Measurements from ENCODE around the gene PSMA6. TPM values are rescaled to one million over a fixed set of nuclear protein-coding genes. Genes with fewer than 3 reads are reported as not detected.
"Not testable (repeated sequence)": the region's sequence is repeated elsewhere in the genome, so short reads cannot be mapped to it uniquely, and the experiment has no call there.

Gene PSMA6
- polyA plus RNA-seq, 1 donor (not counting 4 experiments of a cell fraction or from before 2014, with no cell fraction given) = 326 TPM

GRCh38 chr14:35355981-35356841 lies 64.0 kb downstream of the PSMA6 start:
- no peaks in the 10 kb centered on the region for H3K9me3 ChIP-seq (ENCODE audit: control insufficient read depth, low read depth, low read length)
- H3K27ac ChIP-seq (ENCODE audit: control insufficient read depth, insufficient read depth, low read length) = no peak overlapping the region
- H3K9ac ChIP-seq (ENCODE audit: control insufficient read depth, extremely low read depth, insufficient read depth, low read length) = no peak overlapping the region
- peaks cover 12% of the 10 kb centered on the region for H3K4me1 ChIP-seq (ENCODE audit: control insufficient read depth, extremely low read depth, insufficient read depth, low read length)
- no peak overlapping the region for H3K4me2 ChIP-seq (ENCODE audit: control insufficient read depth, extremely low read depth, insufficient read depth, low read depth, low read length)
- H2AFZ ChIP-seq (ENCODE audit: control insufficient read depth, low read length) = no peak overlapping the region
- no peak overlapping the region for H3K4me3 ChIP-seq (ENCODE audit: control insufficient read depth in 2 of 3, extremely low read depth in 1 of 3, insufficient read depth in 2 of 3, low read depth in 1 of 3, low read length in 3 of 3)
- FAIRE-seq = no peak
- TF ChIP-seq CTCF (optimal IDR thresholded peaks at IDR 0.05 in 1 of 3, IDR thresholded peaks at IDR 0.05 in 1 of 3, conservative IDR thresholded peaks at IDR 0.05 in 1 of 3; ENCODE audit: extremely low read depth in 1 of 3, insufficient read depth in 2 of 3, low read length in 3 of 3) = no peak
- TF ChIP-seq EZH2 (IDR thresholded peaks at IDR 0.05; ENCODE audit: low read length) = no peak
- H3K9me1 ChIP-seq (ENCODE audit: control insufficient read depth, extremely low read depth, insufficient read depth, low read length) = no peaks in the 10 kb centered on the region
- H3K79me2 ChIP-seq (ENCODE audit: control insufficient read depth, insufficient read depth, low read length) = no peaks in the 10 kb centered on the region
- no peaks in the 10 kb centered on the region for H3K27me3 ChIP-seq (ENCODE audit: control insufficient read depth, extremely low read depth, insufficient read depth, low read length)
- no peak for DNase-seq (ENCODE audit: low read depth, low spot score)
- dilution Hi-C loops (cut with MboI; ENCODE audit: extremely low pct_ligation_motif_present, low sequenced_read_pairs) = no loop called here
- no peaks in the 10 kb centered on the region for H3K36me3 ChIP-seq (ENCODE audit: control insufficient read depth in 2 of 2, extremely low read depth in 1 of 2, insufficient read depth in 2 of 2, low read length in 2 of 2)
- H4K20me1 ChIP-seq (ENCODE audit: control insufficient read depth, extremely low read depth, insufficient read depth, low read length) = no peaks in the 10 kb centered on the region

GRCh38 chr14:35359655-35360054 lies 67.5 kb downstream of the PSMA6 start:
- dilution Hi-C loops (cut with MboI; ENCODE audit: extremely low pct_ligation_motif_present, low sequenced_read_pairs); H3K9me1 ChIP-seq (ENCODE audit: control insufficient read depth, extremely low read depth, insufficient read depth, low read length); DNase-seq (ENCODE audit: low read depth, low spot score); H3K4me3 ChIP-seq (ENCODE audit: control insufficient read depth in 2 of 3, extremely low read depth in 1 of 3, insufficient read depth in 2 of 3, low read depth in 1 of 3, low read length in 3 of 3); H3K9ac ChIP-seq (ENCODE audit: control insufficient read depth, extremely low read depth, insufficient read depth, low read length); H3K79me2 ChIP-seq (ENCODE audit: control insufficient read depth, insufficient read depth, low read length); H2AFZ ChIP-seq (ENCODE audit: control insufficient read depth, low read length); H4K20me1 ChIP-seq (ENCODE audit: control insufficient read depth, extremely low read depth, insufficient read depth, low read length); H3K36me3 ChIP-seq (ENCODE audit: control insufficient read depth in 2 of 2, extremely low read depth in 1 of 2, insufficient read depth in 2 of 2, low read length in 2 of 2); H3K9me3 ChIP-seq (ENCODE audit: control insufficient read depth, low read depth, low read length); H3K27ac ChIP-seq (ENCODE audit: control insufficient read depth, insufficient read depth, low read length); FAIRE-seq; H3K27me3 ChIP-seq (ENCODE audit: control insufficient read depth, extremely low read depth, insufficient read depth, low read length); H3K4me2 ChIP-seq (ENCODE audit: control insufficient read depth, extremely low read depth, insufficient read depth, low read depth, low read length): not testable (repeated sequence)
- peaks cover 12% of the 10 kb centered on the region for H3K4me1 ChIP-seq (ENCODE audit: control insufficient read depth, extremely low read depth, insufficient read depth, low read length)

- no peak for DNase-seq (ENCODE audit: low read depth, low spot score)
- Histone ChIP-seq H2AFZ (ENCODE audit: control insufficient read depth, low read length) (no peak overlapping the region), H3K9me1 (ENCODE audit: control insufficient read depth, extremely low read depth, insufficient read depth, low read length) (no peaks in the 10 kb centered on the region), H3K27ac (ENCODE audit: control insufficient read depth, insufficient read depth, low read length) (no peak overlapping the region), H3K4me2 (ENCODE audit: control insufficient read depth, extremely low read depth, insufficient read depth, low read depth, low read length) (no peak overlapping the region), H3K79me2 (ENCODE audit: control insufficient read depth, insufficient read depth, low read length) (no peaks in the 10 kb centered on the region), H3K9ac (ENCODE audit: control insufficient read depth, extremely low read depth, insufficient read depth, low read length) (no peak overlapping the region), H3K27me3 (ENCODE audit: control insufficient read depth, extremely low read depth, insufficient read depth, low read length) (no peaks in the 10 kb centered on the region), H4K20me1 (ENCODE audit: control insufficient read depth, extremely low read depth, insufficient read depth, low read length) (no peaks in the 10 kb centered on the region), H3K9me3 (ENCODE audit: control insufficient read depth, low read depth, low read length) (no peaks in the 10 kb centered on the region), H3K36me3 (ENCODE audit: control insufficient read depth in 2 of 2, extremely low read depth in 1 of 2, insufficient read depth in 2 of 2, low read length in 2 of 2) (no peaks in the 10 kb centered on the region), H3K4me3 (ENCODE audit: control insufficient read depth in 2 of 3, extremely low read depth in 1 of 3, insufficient read depth in 2 of 3, low read depth in 1 of 3, low read length in 3 of 3) (no peak overlapping the region), H3K4me1 (ENCODE audit: control insufficient read depth, extremely low read depth, insufficient read depth, low read length) (peaks cover 20% of the 10 kb centered on the region)
- dilution Hi-C loops (cut with MboI; ENCODE audit: extremely low pct_ligation_motif_present, low sequenced_read_pairs) = no loop called here
- FAIRE-seq = no peak
- TF ChIP-seq CTCF (optimal IDR thresholded peaks at IDR 0.05 in 1 of 3, IDR thresholded peaks at IDR 0.05 in 1 of 3, conservative IDR thresholded peaks at IDR 0.05 in 1 of 3; ENCODE audit: extremely low read depth in 1 of 3, insufficient read depth in 2 of 3, low read length in 3 of 3) (no peak), EZH2 (IDR thresholded peaks at IDR 0.05; ENCODE audit: low read length) (no peak)
These were observed 68.9 kb downstream of the PSMA6 start for GRCh38 chr14:35361141-35361480.
